H1 (cell line): ENCODE results near the gene ABCB11.

ENCODE experiments used
- CEBPB ChIP-seq: IDR thresholded peaks from 2 replicates; pipeline ENCODE4 v1.6.1; 2012; ENCODE audit warnings: low read depth, low read length
- TF ChIP-seq, protein P1 (sequence below), 3 experiments: IDR thresholded peaks; 1 replicate in 2 of 3; 2 replicates in 1 of 3; pipeline versions ENCODE4 v1.5.1 to v1.6.1; 2011; ENCODE audit warnings: low read length in 3 of 3, mild to moderate bottlenecking in 3 of 3, inconsistent platforms in 2 of 3, low read depth in 1 of 3, moderate library complexity in 1 of 3; ENCODE audit not compliant: insufficient read depth in 1 of 3; ENCODE audit errors: control extremely low read depth in 1 of 3

DNA sequence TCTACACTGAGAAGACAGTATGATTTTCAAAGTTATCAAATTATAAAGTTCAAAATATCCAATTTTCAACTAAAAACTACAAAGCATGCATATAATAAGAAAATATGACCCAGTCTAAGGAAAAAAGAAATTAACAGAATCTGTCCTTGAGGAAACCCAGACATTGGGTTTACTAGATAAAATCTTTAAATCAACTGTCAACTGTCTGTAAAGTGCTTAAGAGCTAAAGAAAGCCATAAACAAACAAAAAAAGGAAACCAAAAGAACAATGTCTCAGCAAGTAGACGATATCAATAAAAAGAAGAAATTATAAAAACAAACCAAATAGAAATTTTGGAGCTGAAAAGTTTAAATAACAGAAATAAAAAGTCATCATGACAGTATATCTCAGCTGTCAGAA, 10.5 kb upstream of the ABCB11 start:
- TF ChIP-seq, protein P1, sequence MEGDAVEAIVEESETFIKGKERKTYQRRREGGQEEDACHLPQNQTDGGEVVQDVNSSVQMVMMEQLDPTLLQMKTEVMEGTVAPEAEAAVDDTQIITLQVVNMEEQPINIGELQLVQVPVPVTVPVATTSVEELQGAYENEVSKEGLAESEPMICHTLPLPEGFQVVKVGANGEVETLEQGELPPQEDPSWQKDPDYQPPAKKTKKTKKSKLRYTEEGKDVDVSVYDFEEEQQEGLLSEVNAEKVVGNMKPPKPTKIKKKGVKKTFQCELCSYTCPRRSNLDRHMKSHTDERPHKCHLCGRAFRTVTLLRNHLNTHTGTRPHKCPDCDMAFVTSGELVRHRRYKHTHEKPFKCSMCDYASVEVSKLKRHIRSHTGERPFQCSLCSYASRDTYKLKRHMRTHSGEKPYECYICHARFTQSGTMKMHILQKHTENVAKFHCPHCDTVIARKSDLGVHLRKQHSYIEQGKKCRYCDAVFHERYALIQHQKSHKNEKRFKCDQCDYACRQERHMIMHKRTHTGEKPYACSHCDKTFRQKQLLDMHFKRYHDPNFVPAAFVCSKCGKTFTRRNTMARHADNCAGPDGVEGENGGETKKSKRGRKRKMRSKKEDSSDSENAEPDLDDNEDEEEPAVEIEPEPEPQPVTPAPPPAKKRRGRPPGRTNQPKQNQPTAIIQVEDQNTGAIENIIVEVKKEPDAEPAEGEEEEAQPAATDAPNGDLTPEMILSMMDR (IDR thresholded peaks at IDR 0.05; ENCODE audit: control extremely low read depth in 1 of 3, insufficient read depth in 1 of 3, low read depth in 1 of 3, low read length in 3 of 3), result no peak
- no peak for TF ChIP-seq CEBPB
